Measurements from ENCODE around the gene ABCC2. TPM values are rescaled to one million over a fixed set of nuclear protein-coding genes. Genes with fewer than 3 reads are reported as not detected.

Gene ABCC2
- total and polyA plus RNA-seq, 2 experiments from 2014 or later, result 0.45 to 2.4 TPM

GRCh38 chr10:99851825-99852224 is 69.4 kb downstream of the ABCC2 start (continued):
- TF ChIP-seq, protein P1, sequence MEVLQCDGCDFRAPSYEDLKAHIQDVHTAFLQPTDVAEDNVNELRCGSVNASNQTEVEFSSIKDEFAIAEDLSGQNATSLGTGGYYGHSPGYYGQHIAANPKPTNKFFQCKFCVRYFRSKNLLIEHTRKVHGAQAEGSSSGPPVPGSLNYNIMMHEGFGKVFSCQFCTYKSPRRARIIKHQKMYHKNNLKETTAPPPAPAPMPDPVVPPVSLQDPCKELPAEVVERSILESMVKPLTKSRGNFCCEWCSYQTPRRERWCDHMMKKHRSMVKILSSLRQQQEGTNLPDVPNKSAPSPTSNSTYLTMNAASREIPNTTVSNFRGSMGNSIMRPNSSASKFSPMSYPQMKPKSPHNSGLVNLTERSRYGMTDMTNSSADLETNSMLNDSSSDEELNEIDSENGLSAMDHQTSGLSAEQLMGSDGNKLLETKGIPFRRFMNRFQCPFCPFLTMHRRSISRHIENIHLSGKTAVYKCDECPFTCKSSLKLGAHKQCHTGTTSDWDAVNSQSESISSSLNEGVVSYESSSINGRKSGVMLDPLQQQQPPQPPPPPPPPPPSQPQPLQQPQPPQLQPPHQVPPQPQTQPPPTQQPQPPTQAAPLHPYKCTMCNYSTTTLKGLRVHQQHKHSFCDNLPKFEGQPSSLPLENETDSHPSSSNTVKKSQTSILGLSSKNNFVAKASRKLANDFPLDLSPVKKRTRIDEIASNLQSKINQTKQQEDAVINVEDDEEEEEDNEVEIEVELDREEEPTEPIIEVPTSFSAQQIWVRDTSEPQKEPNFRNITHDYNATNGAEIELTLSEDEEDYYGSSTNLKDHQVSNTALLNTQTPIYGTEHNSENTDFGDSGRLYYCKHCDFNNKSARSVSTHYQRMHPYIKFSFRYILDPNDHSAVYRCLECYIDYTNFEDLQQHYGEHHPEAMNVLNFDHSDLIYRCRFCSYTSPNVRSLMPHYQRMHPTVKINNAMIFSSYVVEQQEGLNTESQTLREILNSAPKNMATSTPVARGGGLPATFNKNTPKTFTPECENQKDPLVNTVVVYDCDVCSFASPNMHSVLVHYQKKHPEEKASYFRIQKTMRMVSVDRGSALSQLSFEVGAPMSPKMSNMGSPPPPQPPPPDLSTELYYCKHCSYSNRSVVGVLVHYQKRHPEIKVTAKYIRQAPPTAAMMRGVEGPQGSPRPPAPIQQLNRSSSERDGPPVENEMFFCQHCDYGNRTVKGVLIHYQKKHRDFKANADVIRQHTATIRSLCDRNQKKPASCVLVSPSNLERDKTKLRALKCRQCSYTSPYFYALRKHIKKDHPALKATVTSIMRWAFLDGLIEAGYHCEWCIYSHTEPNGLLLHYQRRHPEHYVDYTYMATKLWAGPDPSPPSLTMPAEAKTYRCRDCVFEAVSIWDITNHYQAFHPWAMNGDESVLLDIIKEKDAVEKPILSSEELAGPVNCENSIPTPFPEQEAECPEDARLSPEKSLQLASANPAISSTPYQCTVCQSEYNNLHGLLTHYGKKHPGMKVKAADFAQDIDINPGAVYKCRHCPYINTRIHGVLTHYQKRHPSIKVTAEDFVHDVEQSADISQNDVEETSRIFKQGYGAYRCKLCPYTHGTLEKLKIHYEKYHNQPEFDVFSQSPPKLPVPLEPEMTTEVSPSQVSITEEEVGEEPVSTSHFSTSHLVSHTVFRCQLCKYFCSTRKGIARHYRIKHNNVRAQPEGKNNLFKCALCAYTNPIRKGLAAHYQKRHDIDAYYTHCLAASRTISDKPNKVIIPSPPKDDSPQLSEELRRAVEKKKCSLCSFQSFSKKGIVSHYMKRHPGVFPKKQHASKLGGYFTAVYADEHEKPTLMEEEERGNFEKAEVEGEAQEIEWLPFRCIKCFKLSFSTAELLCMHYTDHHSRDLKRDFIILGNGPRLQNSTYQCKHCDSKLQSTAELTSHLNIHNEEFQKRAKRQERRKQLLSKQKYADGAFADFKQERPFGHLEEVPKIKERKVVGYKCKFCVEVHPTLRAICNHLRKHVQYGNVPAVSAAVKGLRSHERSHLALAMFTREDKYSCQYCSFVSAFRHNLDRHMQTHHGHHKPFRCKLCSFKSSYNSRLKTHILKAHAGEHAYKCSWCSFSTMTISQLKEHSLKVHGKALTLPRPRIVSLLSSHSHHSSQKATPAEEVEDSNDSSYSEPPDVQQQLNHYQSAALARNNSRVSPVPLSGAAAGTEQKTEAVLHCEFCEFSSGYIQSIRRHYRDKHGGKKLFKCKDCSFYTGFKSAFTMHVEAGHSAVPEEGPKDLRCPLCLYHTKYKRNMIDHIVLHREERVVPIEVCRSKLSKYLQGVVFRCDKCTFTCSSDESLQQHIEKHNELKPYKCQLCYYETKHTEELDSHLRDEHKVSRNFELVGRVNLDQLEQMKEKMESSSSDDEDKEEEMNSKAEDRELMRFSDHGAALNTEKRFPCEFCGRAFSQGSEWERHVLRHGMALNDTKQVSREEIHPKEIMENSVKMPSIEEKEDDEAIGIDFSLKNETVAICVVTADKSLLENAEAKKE (CRISPR knock-in tag; IDR thresholded peaks at IDR 0.05), result no peak

DNA sequence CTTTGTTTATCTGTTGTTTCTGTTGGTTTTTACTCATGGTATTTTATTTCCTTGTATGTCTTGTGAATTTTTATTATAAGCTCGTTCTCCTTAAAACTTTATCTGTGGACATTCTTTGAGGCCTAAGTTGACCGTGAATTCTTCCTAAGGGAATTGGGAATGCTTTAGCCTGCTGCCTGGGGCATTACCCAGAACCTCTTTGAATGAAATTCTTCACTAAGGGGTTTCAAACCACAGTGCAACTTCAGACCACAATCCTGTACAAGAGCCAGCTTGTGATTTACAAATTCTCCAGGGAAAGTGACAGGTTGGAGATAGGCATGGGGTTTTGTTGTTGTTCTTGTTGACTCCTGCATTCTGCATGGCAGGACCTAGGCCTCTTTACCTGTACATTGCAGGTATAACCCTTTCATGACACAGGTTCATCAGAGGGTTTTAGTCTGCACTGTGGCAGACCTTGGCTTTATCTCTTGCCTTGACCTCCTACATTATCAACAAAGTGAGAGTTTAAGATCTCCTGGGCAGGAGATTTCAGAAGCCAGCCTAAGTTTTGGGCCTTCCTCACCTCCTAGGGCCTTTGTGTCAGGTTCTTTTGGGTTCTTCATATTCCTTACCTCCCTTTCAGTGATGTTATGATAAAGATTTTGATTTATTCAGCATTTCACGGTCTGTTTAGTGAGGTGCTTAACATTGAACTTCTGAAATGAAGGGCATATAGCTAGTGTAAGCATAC is 70.2 kb downstream of the ABCC2 start:
- ATAC-seq (no peak), DNase-seq (ENCODE audit: low spot score) (no peak)
- H3K4me3 Mint-ChIP-seq, result no peak overlapping the region
- H3K27me3 Mint-ChIP-seq (ENCODE audit: insufficient read depth, low read depth, poor library complexity), result peaks cover 5% of the 10 kb centered on the region
- H3K27me3 ChIP-seq (ENCODE audit: insufficient read depth), result no peaks in the 10 kb centered on the region
- H3K27ac Mint-ChIP-seq, result no peak overlapping the region; the same call in 1 of the 2 replicates
- H3K9me3 Mint-ChIP-seq, result no peaks in the 10 kb centered on the region
- no peaks in the 10 kb centered on the region for H3K79me2 ChIP-seq (replicated peaks; ENCODE audit: insufficient read depth)
- no peak overlapping the region for H3K4me2 ChIP-seq
- peaks cover 5% of the 10 kb centered on the region for H3K9me2 ChIP-seq (ENCODE audit: insufficient read depth)
- no peaks in the 10 kb centered on the region for H3K36me3 ChIP-seq (ENCODE audit: insufficient read depth)
- H3F3A ChIP-seq (replicated peaks; ENCODE audit: low read depth), result peaks cover 4% of the 10 kb centered on the region; the same call in 1 of the 2 replicates
- H3K4me1 Mint-ChIP-seq, result peaks cover 59% of the 10 kb centered on the region
- H3K4me3 ChIP-seq, result no peak overlapping the region
- no peak overlapping the region for H2AFZ ChIP-seq
- H3K4me1 ChIP-seq (ENCODE audit: insufficient read depth), result peaks cover 44% of the 10 kb centered on the region
- H3K36me3 Mint-ChIP-seq (ENCODE audit: low read depth), result no peaks in the 10 kb centered on the region; the same call in 2 of the 3 replicates
- H4K20me1 ChIP-seq (replicated peaks; ENCODE audit: insufficient read depth), result no peaks in the 10 kb centered on the region
- no peak overlapping the region for H3K27ac ChIP-seq (ENCODE audit: low read depth)
- TF ChIP-seq EZH2phosphoT487 (IDR thresholded peaks at IDR 0.05; ENCODE audit: unreplicated experiment) (no peak), ZNF114 (CRISPR knock-in tag; IDR thresholded peaks at IDR 0.05) (no peak), JUNB (IDR thresholded peaks at IDR 0.05; ENCODE audit: unreplicated experiment) (no peak), EZH2 (IDR thresholded peaks at IDR 0.05; ENCODE audit: low read depth, unreplicated experiment) (no peak), CREB1 (CRISPR knock-in tag; IDR thresholded peaks at IDR 0.05; ENCODE audit: low read depth) (no peak)
- TF ChIP-seq, protein P1 (CRISPR knock-in tag; IDR thresholded peaks at IDR 0.05), result no peak

Data from GM23338 (cell line).